ENCODE data around the gene CD300A.
A peak's percentile ranks its signal among the peaks of the same experiment; 100 is the strongest.

The CD300A gene

GRCh38 chr17:74466111-74466827 lies at the start of gene CD300A:
CD300A (plus strand) TSS chr17:74466634; CDS start chr17:74466704, 70 bp downstream.
- peak; percentile 47 for DNase-seq

- DNase-seq: no peak
Measured at GRCh38 chr17:74417178-74418045, 49.0 kb upstream of the CD300A start.

GRCh38 chr17:74419928-74420411 lies 46.5 kb upstream of the CD300A start:
- DNase-seq: no peak

GRCh38 chr17:74424117-74424516 lies 42.3 kb upstream of the CD300A start:
- DNase-seq: no peak

- DNase-seq: no peak
Measured at GRCh38 chr17:74424657-74425056, 41.8 kb upstream of the CD300A start.

- DNase-seq: no peak
Measured at GRCh38 chr17:74426551-74427047, 39.8 kb upstream of the CD300A start.

- DNase-seq: no peak
Measured at GRCh38 chr17:74427048-74427762, 39.2 kb upstream of the CD300A start.

GRCh38 chr17:74427763-74428153 lies 38.7 kb upstream of the CD300A start:
- no peak for DNase-seq

GRCh38 chr17:74429604-74430384 lies 36.6 kb upstream of the CD300A start:
- DNase-seq: no peak

GRCh38 chr17:74430385-74430705 lies 36.1 kb upstream of the CD300A start:
- no peak for DNase-seq

- DNase-seq: no peak
Measured at GRCh38 chr17:74430706-74431567, 35.5 kb upstream of the CD300A start.

GRCh38 chr17:74431568-74432423 lies 34.6 kb upstream of the CD300A start, which contains the start of gene GPRC5C:
GPRC5C (plus strand) TSS chr17:74432088; CDS start chr17:74439777, 7,689 bp downstream.
- peak; percentile 36 for DNase-seq

GRCh38 chr17:74432424-74432690 lies 34.1 kb upstream of the CD300A start:
- no peak for DNase-seq

- DNase-seq: no peak
Measured at GRCh38 chr17:74432766-74433391, 33.6 kb upstream of the CD300A start.

- DNase-seq: no peak
Measured at GRCh38 chr17:74433421-74434121, 32.9 kb upstream of the CD300A start.

GRCh38 chr17:74435775-74436359 lies 30.6 kb upstream of the CD300A start:
- DNase-seq: no peak

- DNase-seq: peak; percentile 25
Measured at GRCh38 chr17:74437702-74438101, 28.7 kb upstream of the CD300A start.

- no peak for DNase-seq
Measured at GRCh38 chr17:74439691-74440567, 26.5 kb upstream of the CD300A start.
